ENCODE results near the gene GRB10. TPM values are rescaled to one million over a fixed set of nuclear protein-coding genes. Genes with fewer than 3 reads are reported as not detected.

The GRB10 gene
- polyA plus RNA-seq, 5 donors: 33.7 to 45.6 (median 38.6) TPM

DNA sequence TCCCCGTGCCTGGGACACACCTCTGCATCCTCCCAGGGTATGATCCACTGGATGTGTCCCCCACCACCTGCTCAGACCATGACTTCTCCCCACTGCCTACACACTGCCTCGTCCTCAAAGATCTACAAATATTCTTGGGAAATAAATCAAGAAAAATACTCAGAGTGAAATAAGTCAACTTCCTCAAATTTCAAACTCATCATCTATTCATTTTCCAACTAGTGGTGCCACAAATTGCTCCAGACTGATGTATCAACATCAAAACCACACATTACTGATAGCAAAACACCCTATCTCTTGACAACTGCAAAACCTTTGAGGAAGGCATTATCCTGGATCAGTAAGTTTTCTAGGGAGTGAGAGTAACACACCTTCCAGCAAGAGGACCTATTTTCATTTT, 87.7 kb downstream of the GRB10 start:
- no peak for DNase-seq

DNA sequence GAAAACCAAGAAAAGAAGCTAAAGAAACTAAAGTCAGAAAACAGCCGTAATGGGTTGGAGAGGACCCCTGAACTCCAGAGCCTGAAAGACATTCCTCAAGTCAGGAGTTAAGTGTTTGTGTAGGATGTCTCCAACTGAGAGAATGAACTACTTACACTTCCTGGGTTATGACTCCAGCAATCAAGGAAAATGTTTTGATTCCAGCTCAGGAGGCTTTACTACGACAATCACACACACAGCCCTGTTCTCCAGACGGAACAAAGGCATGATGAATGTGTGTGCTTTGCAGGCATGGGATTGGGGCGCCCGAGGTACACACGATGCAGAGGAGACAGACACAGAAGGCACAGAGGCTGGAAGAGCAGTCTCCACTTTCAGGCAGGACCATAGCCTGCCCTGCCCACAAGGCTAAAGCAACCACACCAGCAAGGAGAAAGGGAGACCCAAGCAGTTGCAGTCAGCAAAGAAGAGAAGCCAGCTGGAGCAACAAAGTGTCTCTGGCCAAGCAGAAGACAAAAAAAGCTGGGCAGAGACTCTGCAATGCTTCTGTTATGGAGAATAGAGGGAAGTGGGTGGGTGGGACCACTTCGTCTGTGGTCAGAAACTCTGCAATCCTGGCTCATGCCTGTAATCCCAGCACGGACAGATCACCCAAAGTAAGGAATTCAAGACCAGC, 89.1 kb downstream of the GRB10 start:
- DNase-seq: no peak

DNA sequence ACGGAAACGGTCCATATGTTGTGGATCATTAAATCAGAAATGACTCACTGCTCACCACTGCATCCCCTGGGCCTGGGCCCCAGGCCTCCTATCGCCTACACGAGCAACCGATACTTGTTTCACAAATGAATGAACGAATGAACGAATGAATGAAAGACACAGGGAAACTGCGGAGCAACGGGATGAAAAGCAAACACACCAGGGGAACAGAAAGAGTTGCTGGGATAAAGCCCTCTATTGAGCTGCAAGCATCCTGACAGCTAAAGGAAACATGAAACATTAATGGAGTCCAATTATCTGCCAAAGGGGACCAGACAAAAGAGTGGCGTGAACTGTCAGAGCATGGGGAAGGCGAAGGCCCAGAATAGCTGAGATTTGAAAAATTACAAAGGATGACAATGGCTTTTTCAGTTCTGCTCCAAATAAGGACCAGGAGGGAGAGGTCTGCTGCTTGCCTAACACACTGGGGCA, 92.1 kb downstream of the GRB10 start:
- DNase-seq: no peak

DNA sequence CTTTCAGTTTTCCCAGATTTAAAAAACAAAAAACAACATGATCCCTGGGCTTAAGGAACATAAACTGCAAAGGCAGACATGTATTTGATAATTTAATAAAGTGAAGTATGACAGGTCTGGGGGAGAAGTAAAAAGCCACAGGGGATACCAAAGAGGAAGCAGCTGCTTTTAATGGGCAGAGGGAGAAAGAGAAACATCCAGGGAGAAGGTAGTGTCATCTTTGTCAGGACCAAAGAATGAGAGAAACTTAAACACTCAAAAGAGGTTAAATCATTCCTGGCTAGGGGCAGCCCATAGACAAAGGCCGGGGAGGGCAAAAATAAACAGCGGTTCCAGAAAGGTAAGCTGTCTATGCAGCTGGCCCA, 94.5 kb downstream of the GRB10 start:
- no peak for DNase-seq

DNA sequence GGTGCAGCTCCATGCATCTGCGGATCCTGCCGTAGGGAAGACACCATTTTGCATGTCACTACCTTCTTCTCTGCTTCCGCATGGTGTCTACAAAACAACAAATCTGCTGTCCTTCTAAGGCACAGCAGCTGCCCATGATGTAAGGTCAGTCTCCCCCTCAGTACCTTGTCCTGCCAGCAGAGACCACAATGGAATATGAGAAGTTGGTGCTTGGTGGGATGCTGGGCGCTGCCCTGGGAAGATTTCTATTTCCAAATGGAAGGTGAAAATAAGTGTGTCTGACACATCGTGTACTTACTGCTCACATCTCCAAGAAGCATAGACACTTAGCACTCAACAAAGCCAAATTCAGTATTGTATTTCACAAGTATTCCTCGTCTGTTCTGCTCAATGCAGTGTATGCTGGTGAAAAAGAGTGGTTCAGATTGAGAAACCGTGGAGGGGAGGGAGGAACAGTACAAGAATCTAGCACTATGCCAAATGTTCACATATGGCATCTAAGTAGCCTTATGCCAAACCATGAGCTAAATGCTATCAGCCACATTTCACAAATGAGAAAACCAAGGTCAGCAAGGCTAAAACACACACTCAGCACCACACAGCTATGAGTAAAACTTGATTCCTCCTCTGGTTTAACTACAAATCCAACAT, 95.0 kb downstream of the GRB10 start:
- no peak for DNase-seq

DNA sequence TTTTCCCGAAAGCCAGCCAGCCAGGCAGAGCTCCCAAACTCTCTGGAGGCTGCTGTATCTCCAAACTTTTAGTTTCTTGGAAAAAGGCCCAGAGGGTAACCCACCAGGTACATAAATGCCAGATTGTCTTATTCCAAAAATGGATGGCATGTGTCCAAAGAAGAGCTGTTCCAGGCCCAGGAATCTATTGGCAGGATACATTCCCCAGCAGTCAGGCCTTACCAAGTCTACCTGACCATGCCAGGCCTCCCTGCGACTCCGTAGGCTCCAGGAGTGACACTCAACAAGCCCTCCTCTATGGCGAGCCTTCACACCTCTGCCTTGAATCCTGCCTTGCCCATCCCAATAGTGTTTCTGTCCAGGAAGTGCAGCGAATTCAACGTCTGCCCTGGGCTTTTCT, 95.6 kb downstream of the GRB10 start:
- no peak for DNase-seq

DNA sequence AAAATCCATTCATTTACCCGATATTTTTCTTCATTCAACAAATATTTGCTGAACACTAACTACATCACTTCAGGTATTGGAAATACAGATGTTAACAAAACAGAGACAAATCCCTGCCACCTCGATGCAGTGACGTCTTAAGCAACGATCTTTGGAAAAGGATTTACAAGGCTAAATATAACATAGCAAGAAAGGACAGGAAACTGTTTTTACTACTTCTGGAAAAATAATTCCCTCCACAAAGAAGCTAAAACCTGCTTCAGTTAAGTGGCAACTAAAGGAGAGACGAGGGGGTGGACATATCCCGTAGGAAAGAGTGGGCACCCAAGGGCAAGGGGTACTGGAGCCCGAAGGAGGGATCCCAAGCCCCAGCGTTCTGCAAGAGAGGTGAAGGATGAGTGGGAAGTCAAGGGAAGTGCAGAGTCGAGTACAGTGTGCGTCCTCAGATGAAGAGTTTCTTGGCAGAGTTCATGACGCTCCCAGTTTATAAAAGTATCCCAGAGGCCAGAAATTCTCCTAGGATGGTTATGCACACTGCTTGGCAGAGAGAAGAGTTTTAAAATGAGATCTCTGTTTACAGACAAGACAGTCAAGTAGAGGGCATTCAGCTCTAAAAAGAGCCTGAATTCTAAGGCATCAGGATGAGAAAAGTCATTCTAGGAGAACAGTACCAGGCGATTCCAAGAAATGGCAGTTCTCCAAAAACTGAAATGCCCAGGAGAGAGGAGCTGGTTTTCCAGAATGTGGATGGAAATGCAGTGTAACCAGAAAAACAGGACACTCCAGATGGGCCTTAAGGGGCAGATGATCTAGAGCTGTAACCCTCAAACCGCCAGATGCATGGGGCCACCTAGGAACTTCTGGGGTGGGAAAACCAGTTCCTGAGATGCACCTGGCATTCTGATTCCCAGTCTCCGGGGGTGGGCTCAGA, 97.3 kb downstream of the GRB10 start:
- no peak for DNase-seq

DNA sequence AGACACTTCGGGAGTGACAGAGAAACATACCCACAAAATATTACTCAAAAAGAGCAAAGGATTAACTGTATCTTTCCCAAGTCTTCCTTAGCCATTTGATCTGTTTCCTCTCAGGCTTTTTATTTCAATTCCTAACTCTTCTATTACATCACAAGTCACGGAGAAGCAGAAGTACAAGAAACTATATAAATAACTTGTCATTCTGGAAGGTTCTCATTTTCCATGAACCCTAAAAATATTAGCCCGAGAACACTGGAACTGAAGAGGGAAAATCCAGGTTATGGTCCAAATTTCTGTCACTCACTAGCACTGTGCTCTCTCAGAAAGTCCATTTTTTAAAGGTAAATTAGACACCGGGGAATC, 98.0 kb downstream of the GRB10 start:
- no peak for DNase-seq

DNA sequence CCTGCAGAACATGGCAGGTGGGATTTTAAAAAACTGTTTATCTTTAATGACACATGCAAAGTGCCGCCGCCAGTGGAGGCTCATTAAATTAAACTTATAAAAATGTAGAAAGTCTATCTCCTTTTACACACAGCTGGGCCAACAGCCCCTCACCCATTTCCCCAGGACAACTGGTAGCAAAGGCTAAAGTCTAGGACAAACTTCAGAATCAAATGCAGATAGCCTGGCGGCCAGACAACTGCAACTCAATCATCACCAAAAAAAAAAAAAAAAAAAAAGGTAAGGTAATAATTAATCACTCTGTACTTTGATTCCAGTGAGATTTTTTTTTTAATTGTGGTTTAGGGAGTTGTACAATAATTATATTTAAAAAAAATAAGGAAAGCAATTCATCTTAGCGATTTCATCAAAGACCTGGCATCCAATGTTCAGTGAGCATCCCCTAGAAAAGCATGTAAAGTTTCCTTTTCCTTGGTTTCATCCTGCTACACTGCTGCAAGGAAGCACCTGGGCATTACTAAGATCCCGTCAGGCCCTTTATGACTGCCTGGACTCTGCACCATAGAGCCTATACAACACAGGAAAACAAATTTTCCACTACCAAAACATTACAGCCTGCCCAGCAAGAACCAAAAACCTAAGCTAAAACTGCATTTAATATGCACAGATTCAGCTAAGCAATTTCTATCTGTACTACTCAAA, 98.5 kb downstream of the GRB10 start:
- no peak for DNase-seq

DNA sequence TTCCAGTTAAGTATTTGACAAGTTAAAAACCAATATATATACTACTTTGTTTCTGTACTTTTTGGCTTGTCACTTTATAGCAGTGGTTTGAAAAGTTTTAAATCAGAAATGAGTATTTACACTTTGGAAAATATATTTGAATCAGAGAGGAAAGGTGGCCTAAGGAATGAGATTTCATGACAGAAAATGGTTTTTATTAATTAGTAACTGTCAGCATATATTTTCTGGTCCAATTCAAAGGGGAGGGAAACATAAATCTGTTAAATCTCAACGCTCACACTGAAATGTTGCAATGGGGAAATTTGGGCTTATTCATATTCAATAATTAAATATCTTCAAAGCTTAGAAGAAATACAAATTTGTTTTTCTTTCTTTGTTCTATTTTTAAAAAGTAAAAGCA, 100.1 kb downstream of the GRB10 start:
- DNase-seq: no peak

DNA sequence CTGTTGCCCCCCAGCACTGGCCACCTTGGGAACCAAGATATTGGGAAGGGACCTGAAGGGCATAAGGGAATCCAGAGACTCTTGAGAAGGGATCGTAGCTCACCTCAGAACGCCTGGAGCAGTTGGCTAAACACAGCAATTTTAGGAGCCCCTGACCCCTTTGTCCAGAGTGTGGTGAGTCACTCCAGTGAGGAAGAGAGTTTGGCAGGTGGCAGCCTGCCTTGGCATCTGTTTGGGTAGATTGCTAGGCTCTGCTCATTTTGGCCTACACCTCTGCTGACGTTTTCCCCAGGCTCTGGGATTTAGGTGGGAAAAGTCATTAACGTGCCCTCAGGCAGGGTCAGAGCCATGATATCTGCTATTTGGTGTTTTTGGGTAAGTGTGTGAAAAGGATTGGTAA, 100.6 kb downstream of the GRB10 start:
- no peak for DNase-seq

DNA sequence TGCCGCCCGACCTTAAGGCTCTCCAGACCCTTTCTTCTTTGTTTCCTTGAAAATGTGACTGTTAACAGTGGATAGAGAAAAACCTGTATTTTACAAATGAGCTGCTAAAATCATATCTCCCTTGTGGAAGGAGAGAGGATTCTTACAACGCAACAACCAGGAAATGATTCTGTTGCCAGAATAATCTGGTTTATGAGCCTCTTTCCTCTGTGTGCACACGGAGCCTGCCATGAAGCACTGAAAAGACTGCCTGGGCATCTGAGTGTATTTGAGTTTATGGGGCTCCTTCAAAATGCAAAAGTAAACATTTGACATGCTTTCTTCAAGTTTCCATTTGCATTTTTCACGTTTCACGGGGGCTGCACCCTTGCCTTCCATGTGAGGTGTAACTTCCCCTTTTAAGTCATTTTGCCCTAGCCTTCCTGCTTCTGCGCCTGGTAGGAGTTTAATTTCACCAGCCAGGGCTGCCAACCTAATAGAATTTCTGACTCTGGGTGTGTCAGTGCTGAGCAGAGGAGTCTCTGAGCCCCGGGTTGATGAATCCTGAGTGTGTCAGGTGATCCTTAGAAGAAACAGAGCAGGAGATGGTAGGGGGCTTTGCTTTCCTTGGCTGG, 101.2 kb downstream of the GRB10 start:
- DNase-seq: no peak

DNA sequence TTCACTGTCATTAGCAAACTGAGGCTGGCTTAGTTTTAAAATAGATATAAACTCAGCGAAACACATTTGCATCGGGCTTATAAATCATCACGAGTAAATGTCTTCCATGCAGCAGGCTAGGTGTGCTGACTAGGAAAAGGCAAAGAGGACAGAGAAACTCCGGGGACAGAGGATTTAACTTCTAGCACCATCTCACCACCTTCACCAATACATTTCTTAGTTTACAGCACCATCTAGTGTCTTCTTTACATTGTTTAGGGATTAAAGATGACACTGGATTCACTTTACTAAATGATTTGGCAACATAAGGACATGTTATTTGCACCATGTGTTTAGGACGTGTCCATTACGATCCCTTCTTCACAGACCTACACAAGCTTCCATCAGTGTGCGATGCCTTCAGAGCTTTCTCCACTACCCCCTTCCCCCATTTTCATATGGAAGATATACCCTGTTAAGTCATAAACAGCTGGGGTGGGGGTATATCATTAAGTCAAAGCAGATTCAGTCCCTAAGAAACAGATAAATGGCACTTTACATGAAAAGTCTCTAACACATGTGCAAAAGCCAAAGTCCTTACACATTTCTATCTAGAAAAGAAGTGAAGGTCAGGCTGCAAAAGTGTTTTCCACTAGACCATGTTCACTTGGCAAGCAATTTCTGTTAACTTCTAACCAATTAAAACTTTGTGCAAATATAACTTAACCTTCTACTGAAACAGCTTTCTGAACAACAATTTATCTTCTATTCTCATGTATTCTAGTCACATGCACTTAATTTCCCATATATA, 103.3 kb downstream of the GRB10 start:
- no peak for DNase-seq

DNA sequence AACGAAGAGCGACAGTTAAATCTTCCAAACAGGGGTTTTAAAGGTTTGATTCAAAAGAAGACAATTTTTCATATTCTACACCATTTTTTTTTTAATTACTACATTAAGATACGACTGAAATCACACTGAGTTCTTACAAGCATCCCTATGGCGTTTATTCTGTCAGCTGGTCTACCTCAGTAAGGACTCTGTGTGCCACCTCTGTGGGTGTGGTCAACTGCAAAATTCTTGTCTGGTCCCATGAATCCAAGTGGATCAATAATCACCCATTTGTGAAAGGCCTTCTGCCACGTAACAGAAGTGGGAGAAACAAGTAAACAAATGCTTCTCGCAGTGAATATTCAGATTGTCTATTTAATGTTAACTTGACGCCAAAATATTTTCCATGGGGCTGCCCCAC, 104.1 kb downstream of the GRB10 start:
- no peak for DNase-seq

DNA sequence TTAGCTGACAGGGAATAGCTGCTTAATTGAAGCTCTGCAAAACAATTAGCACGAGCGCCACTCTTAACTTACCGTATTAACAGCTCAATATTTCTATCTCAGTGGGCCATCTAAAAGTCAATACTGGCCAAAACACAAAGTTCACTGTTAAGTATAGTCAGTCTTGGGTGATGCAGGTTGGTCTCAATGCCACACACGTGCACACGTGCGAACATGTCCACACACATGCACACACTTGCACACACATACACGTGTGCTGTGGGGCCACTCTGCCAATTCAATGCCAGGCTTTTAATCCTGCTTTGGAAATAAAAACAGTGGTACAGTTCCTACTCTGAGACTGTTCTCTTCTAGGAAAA, 105.1 kb downstream of the GRB10 start:
- DNase-seq: no peak

DNA sequence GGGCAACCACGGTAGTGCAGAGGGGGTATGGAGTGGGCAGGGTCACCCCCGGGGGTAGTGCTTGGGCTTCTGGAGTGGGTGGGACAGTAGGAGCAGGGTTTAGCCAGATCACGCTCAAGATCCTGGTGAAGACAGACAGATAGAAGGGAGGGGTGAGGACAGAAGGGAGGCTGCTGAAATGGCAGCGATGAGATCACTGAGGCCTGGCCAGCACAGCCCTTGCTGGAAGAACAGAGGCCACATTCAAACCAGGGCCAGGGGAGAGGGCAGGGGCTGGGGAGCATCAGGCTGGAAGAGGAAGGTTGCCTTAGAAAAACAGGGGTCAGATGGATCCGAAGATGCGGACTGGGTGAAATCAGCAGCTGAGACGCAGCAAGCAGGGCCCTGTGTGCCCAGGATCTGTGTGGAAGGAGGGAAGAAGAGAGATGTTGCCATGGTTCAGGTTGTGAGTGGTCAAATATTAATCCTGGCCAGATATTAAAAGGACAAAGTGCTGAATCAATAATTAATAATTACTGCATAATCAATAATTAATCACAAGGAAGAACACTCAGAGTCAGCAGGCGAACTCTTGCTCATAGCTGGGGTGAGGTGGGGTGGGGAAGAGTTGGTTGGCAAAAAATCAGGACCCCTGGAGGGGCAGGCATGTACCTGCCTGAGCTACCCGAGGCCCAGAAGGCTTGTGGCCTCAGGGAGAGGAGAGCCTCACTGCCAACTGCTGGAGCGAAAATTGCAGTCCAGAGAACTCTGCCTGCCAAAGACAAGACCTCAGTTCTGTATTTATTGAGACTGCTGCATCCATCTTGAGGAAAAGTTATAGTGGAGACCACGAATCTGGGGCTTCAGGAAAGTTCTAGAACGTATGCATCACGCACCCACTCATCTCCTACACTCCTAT, 105.7 kb downstream of the GRB10 start:
- DNase-seq: no peak

DNA sequence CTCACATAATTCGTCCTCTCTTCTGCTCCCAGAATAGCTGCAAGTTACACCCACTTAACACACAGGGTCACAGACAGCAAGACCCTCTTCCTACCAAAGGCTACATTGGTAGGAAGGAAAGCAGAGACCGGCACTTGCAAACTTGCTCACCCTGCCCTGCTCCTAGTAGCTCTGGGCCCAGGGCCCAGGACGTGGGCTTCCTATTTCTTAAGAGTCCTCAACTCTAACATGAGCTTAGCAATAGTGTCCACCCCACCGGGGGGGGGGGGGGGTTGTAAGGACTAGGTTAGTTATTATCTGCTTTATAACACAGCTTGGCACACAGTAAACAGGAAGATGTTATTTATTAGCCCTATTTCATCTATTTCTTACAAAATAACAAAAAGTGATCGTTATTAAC, 106.6 kb downstream of the GRB10 start:
- no peak for DNase-seq

DNA sequence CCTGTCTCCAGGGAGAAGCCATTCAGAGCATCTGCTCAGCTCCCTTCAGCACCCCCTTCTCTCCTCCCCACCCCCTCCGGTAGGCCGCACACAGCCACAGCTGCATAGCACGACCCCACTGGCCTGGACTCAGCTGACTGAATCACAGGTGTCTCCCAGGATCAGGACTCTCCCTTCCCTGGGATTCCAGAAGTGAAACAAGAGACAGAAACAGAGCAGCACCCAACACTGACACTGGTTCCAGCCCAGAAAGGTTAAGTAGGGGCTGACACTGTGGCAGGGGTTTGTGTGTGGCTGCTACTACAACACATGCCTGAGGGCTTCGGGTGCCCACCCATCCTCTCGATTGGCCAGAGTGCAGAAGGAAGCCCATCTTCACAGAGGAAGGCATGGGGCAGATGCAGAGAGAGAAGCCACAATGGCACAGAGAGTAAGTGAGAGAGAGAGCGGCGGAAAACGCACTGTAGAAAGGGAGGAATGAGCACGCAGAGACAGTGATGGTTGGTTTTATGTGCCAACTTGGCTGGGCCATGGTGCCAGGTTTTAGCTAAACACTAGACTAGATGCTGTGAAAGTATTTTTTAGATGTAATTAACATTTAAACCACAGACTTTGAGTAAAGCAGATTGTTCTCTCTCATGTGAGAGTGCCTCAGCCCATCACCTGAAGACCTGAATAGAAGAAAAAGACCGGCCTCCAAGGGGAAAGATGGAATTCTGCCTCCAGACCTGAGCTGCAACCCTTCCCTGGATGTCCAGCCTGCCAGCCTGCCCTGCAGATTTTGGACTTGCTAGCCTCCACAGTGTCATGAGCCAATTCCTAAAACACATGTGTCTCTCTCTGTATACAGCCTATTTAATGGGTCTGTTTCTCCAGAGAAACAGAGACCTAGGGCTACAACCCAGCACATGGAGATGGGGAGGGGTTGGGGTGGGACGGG, 107.5 kb downstream of the GRB10 start:
- no peak for DNase-seq

DNA sequence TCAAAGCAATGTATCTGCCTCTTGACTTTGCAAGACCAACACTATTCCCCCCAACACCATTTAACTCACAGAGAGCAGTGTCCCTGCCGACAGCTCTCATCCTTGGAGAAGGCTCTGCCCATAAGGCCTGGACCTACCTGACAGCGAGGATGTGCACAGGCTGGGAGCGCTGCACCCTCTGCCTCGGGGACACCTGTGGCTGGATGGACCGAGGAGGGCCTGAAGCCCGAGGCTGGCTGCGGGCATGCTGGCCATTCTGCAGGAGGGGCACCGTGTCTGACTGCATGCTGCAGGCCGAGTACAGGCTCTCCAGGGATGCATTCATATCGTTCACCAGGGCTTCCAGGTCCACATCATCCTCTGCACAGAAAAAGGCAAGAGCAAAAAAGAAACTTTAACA, 108.4 kb downstream of the GRB10 start:
- no peak for DNase-seq

All from right lung (tissue), 5 donors.